Neural progenitor cell (in vitro differentiated cells): ENCODE measurements around the gene UBE2Q1. TPM values are rescaled to one million over a fixed set of nuclear protein-coding genes. Genes with fewer than 3 reads are reported as not detected.
"Not testable (repeated sequence)": the region's sequence is repeated elsewhere in the genome, so short reads cannot be mapped to it uniquely, and the experiment has no call there.

Experiments used
- DNase-seq: peaks from one replicate; pipeline ENCODE4 v3.0.0-alpha.2; 2016; ENCODE audit warnings: low spot score
- H2AFZ ChIP-seq: fragments of 200-600 bp; sonication (generic); replicated peaks from 2 replicates; pipeline ENCODE4 v1.6.1; 2016; ENCODE audit warnings: antibody characterized with exemption
- H3F3A ChIP-seq: fragments of 200-600 bp; sonication (generic); 2 replicates; pipeline ENCODE4 v1.6.1; 2016; ENCODE audit warnings: antibody characterized with exemption, low read depth
- H3K27ac ChIP-seq: fragments of 200-600 bp; sonication (generic); 2 replicates; pipeline ENCODE4 v1.5.1; 2016; ENCODE audit warnings: mild to moderate bottlenecking
- H3K27me3 ChIP-seq: fragments of 200-600 bp; sonication (generic); 2 replicates; pipeline ENCODE4 v1.6.1; 2016; ENCODE audit warnings: mild to moderate bottlenecking, moderate library complexity
- H3K36me3 ChIP-seq: fragments of 200-600 bp; sonication (generic); 2 replicates; pipeline ENCODE4 v1.5.1; 2016
- H3K4me1 ChIP-seq: fragments of 200-600 bp; sonication (generic); 2 replicates; pipeline ENCODE4 v1.6.1; 2016; ENCODE audit warnings: mixed run types
- H3K4me2 ChIP-seq: fragments of 200-600 bp; sonication (generic); 2 replicates; pipeline ENCODE4 v1.6.1; 2016
- H3K4me3 ChIP-seq: fragments of 200-600 bp; sonication (generic); 2 replicates; pipeline ENCODE4 v1.5.1; 2016
- H3K79me2 ChIP-seq: fragments of 200-600 bp; sonication (generic); 2 replicates; pipeline ENCODE4 v1.6.1; 2016; ENCODE audit warnings: low read depth
- H3K9ac ChIP-seq: fragments of 200-600 bp; sonication (generic); 2 replicates; pipeline ENCODE4 v1.6.1; 2016
- H3K9me3 ChIP-seq: fragments of 200-600 bp; sonication (generic); 2 replicates; pipeline ENCODE4 v1.5.1; 2016; ENCODE audit warnings: low read depth
- H4K20me1 ChIP-seq: fragments of 200-600 bp; sonication (generic); 2 replicates; pipeline ENCODE4 v1.6.1; 2016; ENCODE audit warnings: low read depth
- H3K27ac Mint-ChIP-seq: 3 replicates; pipeline ENCODE4 v1.8.0; 2021; ENCODE audit warnings: mixed read lengths
- H3K27me3 Mint-ChIP-seq: 2 replicates; pipeline ENCODE4 v1.8.0; 2022; ENCODE audit warnings: low read depth, mild to moderate bottlenecking, inconsistent platforms, moderate library complexity, mixed read lengths; ENCODE audit not compliant: insufficient read depth
- H3K36me3 Mint-ChIP-seq: 3 replicates; pipeline ENCODE4 v1.8.0; 2021; ENCODE audit warnings: mixed read lengths
- H3K4me1 Mint-ChIP-seq: 3 replicates; pipeline ENCODE4 v1.8.0; 2021; ENCODE audit warnings: mixed read lengths
- H3K4me3 Mint-ChIP-seq: 3 replicates; pipeline ENCODE4 v1.8.0; 2021; ENCODE audit warnings: mild to moderate bottlenecking, moderate library complexity, mixed read lengths
- H3K9me3 Mint-ChIP-seq: 3 replicates; pipeline ENCODE4 v1.8.0; 2020; ENCODE audit warnings: mixed read lengths
- CTCF ChIP-seq: fragments of 200-600 bp; sonication (generic); IDR thresholded peaks from 2 replicates; pipeline ENCODE4 v1.5.1; 2017; ENCODE audit warnings: antibody characterized with exemption, mild to moderate bottlenecking
- EZH2 ChIP-seq: fragments of 200-600 bp; sonication (generic); IDR thresholded peaks from 2 replicates; pipeline ENCODE4 v1.6.1; 2017; ENCODE audit warnings: antibody characterized with exemption, mild to moderate bottlenecking, moderate library complexity
- EZH2phosphoT487 ChIP-seq: fragments of 200-600 bp; sonication (generic); IDR thresholded peaks from 2 replicates; pipeline ENCODE4 v1.6.1; 2017; ENCODE audit warnings: antibody characterized with exemption
- total RNA-seq: library from RNA; depleted of rRNA; stranded (reverse); fragments of >200 nt; gene quantifications from 2 replicates; pipeline ENCODE4 v1.2.3, GENCODE V29; 2015; ENCODE audit warnings: low replicate concordance

The UBE2Q1 gene
- total RNA-seq, 1 donor from 2014 or later: 96.2 TPM

GRCh38 chr1:154533952-154534844 lies 24.3 kb downstream of the UBE2Q1 start:
- no peaks in the 10 kb centered on the region for H3K27me3 ChIP-seq
- Mint-ChIP-seq H3K36me3 (no peaks in the 10 kb centered on the region), H3K4me1 (peaks cover 4% of the 10 kb centered on the region), H3K27me3 (peaks cover 12% of the 10 kb centered on the region), H3K27ac (no peak overlapping the region), H3K9me3 (peaks cover 7% of the 10 kb centered on the region), H3K4me3 (no peak overlapping the region)
- no peaks in the 10 kb centered on the region for H3F3A ChIP-seq
- no peak overlapping the region for H2AFZ ChIP-seq
- no peak overlapping the region for H3K4me3 ChIP-seq
- H3K79me2 ChIP-seq: no peaks in the 10 kb centered on the region
- no peak overlapping the region for H3K27ac ChIP-seq
- H3K4me1 ChIP-seq: no peaks in the 10 kb centered on the region
- H3K9ac ChIP-seq: no peak overlapping the region
- no peak overlapping the region for H3K4me2 ChIP-seq
- no peaks in the 10 kb centered on the region for H4K20me1 ChIP-seq
- H3K9me3 ChIP-seq: no peaks in the 10 kb centered on the region
- peak; percentile 70 for DNase-seq
- no peaks in the 10 kb centered on the region for H3K36me3 ChIP-seq
- TF ChIP-seq EZH2: no peak
- TF ChIP-seq EZH2phosphoT487: no peak
- TF ChIP-seq CTCF: peak; percentile 65

DNA sequence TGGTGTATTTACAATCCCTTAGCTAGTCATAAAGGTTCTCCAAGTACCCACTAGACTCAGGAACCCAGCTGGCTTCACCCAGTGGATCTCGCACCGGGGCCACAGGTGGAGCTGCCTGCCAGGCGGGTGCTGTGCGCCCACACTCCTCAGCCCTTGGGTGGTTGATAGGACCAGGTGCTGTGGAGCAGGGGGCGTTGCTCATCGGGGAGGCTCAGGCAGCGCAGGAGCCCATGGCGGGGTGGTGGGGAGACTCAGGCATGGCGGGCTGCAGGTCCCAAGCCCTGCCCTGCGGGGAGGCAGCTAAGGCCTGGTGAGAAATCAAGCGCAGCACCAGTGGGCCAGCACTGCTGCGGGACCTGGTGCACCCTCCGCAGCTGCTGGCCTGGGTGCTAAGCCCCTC lies 26.5 kb downstream of the UBE2Q1 start:
- H3K4me1 Mint-ChIP-seq, H3K27me3 ChIP-seq, H3K4me3 Mint-ChIP-seq, H3K9ac ChIP-seq, H3K9me3 Mint-ChIP-seq, H3K27ac ChIP-seq, H3K36me3 Mint-ChIP-seq, H3K79me2 ChIP-seq, H3K9me3 ChIP-seq, H3K4me2 ChIP-seq, H3K27me3 Mint-ChIP-seq, H2AFZ ChIP-seq, H4K20me1 ChIP-seq, H3K27ac Mint-ChIP-seq, DNase-seq, H3K36me3 ChIP-seq, H3F3A ChIP-seq, H3K4me1 ChIP-seq, H3K4me3 ChIP-seq: not testable (repeated sequence)

GRCh38 chr1:154529308-154529707 lies 29.2 kb downstream of the UBE2Q1 start:
- H3F3A ChIP-seq: no peaks in the 10 kb centered on the region
- H3K4me1 ChIP-seq: no peaks in the 10 kb centered on the region
- Mint-ChIP-seq H3K36me3 (no peaks in the 10 kb centered on the region), H3K4me3 (no peak overlapping the region), H3K27me3 (peaks cover 3% of the 10 kb centered on the region), H3K4me1 (peaks cover 4% of the 10 kb centered on the region), H3K27ac (no peak overlapping the region), H3K9me3 (peaks cover under 1% of the 10 kb centered on the region)
- H3K36me3 ChIP-seq: no peaks in the 10 kb centered on the region
- TF ChIP-seq EZH2 (no peak), CTCF (no peak), EZH2phosphoT487 (no peak)
- H3K79me2 ChIP-seq: no peaks in the 10 kb centered on the region
- no peak overlapping the region for H3K27ac ChIP-seq
- H3K27me3 ChIP-seq: no peaks in the 10 kb centered on the region
- H4K20me1 ChIP-seq: no peaks in the 10 kb centered on the region
- no peak overlapping the region for H3K4me3 ChIP-seq
- no peak overlapping the region for H2AFZ ChIP-seq
- no peak overlapping the region for H3K4me2 ChIP-seq
- no peak for DNase-seq
- no peaks in the 10 kb centered on the region for H3K9me3 ChIP-seq
- no peak overlapping the region for H3K9ac ChIP-seq

DNA sequence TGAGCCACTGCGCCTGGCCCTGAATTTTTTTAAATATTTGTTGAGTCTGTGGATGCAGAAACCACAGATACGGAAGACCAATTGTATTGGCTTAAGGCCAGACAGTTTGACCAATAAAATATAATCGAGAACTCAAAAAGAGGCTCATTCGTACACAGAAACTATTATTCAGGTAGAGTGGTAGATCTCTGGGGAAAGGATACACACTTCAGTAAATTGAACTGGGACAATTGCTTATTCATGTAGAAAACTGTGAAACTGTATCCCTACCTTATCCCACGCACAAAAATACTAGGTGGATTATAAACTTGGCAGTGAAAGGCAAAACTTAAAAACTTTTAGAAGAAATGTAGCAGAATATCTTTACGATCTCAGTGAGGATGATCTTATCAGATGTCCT lies 31.3 kb downstream of the UBE2Q1 start:
- no peak overlapping the region for H3K27ac Mint-ChIP-seq
- H3K27me3 ChIP-seq: no peaks in the 10 kb centered on the region
- no peaks in the 10 kb centered on the region for H3K9me3 Mint-ChIP-seq
- H3K36me3 ChIP-seq: no peaks in the 10 kb centered on the region
- DNase-seq: no peak
- H3K4me1 ChIP-seq: no peaks in the 10 kb centered on the region
- H3F3A ChIP-seq: no peaks in the 10 kb centered on the region
- no peak overlapping the region for H3K27ac ChIP-seq
- H3K36me3 Mint-ChIP-seq: no peaks in the 10 kb centered on the region
- H3K4me1 Mint-ChIP-seq: peaks cover 3% of the 10 kb centered on the region
- H3K27me3 Mint-ChIP-seq: peaks cover 4% of the 10 kb centered on the region
- TF ChIP-seq CTCF: no peak
- no peak overlapping the region for H3K9ac ChIP-seq
- no peak overlapping the region for H2AFZ ChIP-seq
- no peaks in the 10 kb centered on the region for H3K9me3 ChIP-seq
- no peaks in the 10 kb centered on the region for H3K79me2 ChIP-seq
- H3K4me2 ChIP-seq: no peak overlapping the region
- no peak overlapping the region for H3K4me3 Mint-ChIP-seq
- no peak overlapping the region for H3K4me3 ChIP-seq
- H4K20me1 ChIP-seq: no peaks in the 10 kb centered on the region
